Upper lobe of left lung (tissue), 4 donors: Measurements from ENCODE around the gene NAT8L.

ENCODE experiments used
- EP300 ChIP-seq, 4 donors: sonication (generic); formaldehyde crosslinking; IDR thresholded peaks; one replicate each; pipeline ENCODE4 v1.5.1; 2017; ENCODE audit warnings: antibody characterized with exemption in 4 of 4, control low read depth in 2 of 4
- POLR2A ChIP-seq, 4 donors: fragments of 450-650 bp; IDR thresholded peaks; one replicate each; pipeline ENCODE4 v1.5.1; 2016 to 2017; ENCODE audit warnings: antibody characterized with exemption in 4 of 4, mild to moderate bottlenecking in 2 of 4
- TF ChIP-seq, protein P1 (sequence below), 6 experiments: fragments of 450-650 bp in 4 of 6; fragments of 200-600 bp in 2 of 6; sonication (generic) in 2 of 6; IDR thresholded peaks; one replicate each; pipeline ENCODE4 v1.5.1; 2016 to 2019; ENCODE audit warnings: antibody characterized with exemption in 6 of 6

DNA sequence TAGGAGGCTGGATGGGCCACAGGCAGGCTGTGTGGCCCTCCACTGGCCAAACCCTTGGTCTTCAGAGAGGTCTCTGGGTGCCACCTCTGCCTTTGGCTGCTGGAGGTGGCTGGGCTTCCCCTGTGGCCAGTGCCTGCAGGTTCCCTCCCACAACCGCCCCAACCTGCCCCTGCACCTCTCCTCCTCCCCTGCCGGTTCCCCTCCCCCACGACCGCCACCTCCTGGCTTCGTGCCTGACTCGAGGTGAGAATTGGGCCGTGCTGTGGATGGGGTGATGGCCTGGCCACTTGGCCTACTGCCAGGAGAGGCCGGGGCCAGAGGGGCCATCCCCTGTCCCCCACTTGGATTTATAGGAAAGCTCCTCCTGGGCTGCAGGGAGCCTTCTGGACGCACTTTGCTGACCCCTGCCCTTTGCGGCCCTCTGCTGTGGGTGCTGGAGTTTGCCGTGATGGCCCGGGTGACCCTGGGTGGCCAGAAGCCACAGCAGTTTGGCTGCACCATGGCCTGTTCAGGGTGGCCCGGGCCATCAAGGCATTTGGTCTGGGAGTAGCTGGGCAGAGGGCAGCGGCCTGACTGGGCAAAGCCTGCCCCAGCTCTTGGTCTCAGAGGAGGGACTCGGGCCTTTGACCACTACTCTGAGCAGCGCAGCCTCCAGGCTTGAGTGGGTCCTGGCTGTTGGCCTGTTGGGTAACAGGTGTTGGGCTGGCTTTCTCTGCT is 3.8 kb downstream of the NAT8L start:
- TF ChIP-seq EP300 (IDR thresholded peaks at IDR 0.05) (no peak), POLR2A (IDR thresholded peaks at IDR 0.05) (no peak)
- TF ChIP-seq, protein P1, sequence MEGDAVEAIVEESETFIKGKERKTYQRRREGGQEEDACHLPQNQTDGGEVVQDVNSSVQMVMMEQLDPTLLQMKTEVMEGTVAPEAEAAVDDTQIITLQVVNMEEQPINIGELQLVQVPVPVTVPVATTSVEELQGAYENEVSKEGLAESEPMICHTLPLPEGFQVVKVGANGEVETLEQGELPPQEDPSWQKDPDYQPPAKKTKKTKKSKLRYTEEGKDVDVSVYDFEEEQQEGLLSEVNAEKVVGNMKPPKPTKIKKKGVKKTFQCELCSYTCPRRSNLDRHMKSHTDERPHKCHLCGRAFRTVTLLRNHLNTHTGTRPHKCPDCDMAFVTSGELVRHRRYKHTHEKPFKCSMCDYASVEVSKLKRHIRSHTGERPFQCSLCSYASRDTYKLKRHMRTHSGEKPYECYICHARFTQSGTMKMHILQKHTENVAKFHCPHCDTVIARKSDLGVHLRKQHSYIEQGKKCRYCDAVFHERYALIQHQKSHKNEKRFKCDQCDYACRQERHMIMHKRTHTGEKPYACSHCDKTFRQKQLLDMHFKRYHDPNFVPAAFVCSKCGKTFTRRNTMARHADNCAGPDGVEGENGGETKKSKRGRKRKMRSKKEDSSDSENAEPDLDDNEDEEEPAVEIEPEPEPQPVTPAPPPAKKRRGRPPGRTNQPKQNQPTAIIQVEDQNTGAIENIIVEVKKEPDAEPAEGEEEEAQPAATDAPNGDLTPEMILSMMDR (IDR thresholded peaks at IDR 0.05) = no peak
